Measurements from ENCODE around the gene LATS2. TPM values are rescaled to one million over a fixed set of nuclear protein-coding genes. Genes with fewer than 3 reads are reported as not detected.
A peak's percentile ranks its signal among the peaks of the same experiment; 100 is the strongest.

The LATS2 gene
- total RNA-seq, 1 donor from 2014 or later: 58.3 TPM

DNA sequence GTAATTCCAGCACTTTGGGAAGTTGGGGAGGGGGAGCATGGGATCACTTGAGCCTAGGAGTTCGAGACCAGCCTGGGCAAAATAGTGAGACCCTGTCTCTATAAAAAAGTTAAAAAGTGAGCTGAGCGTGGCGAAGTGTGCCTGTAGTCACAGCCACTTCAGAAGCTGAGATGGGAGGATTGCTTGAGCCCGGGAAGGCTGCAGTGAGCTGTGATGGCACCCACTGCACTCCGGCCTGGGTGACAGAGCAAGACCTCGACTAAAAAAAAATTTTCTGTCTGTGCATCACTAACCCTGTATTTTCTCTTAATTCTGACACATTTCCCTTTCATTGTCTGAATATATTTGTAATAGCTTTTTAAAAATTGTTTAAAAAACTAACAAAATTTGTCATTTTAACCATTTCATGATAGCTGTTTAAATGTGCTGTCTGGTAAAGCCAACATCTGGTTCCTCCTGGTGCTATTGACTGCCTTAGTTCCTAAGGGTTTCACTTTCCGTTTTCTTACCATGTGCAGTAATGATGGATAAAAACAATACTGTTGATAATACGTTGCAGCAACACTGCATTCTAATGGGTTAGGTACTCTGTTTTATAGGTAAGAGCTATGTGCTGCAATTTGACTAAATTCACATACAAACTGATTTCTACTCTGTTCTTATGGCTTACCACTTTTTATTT, 29.7 kb downstream of the LATS2 start:
- Mint-ChIP-seq H3K36me3 (ENCODE audit: unreplicated experiment) (peaks cover 14% of the 10 kb centered on the region), H3K4me3 (ENCODE audit: unreplicated experiment) (no peak overlapping the region), H3K27ac (ENCODE audit: unreplicated experiment) (peak overlapping the region; percentile 70), H3K9me3 (ENCODE audit: unreplicated experiment) (peaks cover 5% of the 10 kb centered on the region), H3K27me3 (ENCODE audit: unreplicated experiment) (no peaks in the 10 kb centered on the region), H3K4me1 (ENCODE audit: unreplicated experiment) (peaks cover 52% of the 10 kb centered on the region)
- TF ChIP-seq, protein P1, sequence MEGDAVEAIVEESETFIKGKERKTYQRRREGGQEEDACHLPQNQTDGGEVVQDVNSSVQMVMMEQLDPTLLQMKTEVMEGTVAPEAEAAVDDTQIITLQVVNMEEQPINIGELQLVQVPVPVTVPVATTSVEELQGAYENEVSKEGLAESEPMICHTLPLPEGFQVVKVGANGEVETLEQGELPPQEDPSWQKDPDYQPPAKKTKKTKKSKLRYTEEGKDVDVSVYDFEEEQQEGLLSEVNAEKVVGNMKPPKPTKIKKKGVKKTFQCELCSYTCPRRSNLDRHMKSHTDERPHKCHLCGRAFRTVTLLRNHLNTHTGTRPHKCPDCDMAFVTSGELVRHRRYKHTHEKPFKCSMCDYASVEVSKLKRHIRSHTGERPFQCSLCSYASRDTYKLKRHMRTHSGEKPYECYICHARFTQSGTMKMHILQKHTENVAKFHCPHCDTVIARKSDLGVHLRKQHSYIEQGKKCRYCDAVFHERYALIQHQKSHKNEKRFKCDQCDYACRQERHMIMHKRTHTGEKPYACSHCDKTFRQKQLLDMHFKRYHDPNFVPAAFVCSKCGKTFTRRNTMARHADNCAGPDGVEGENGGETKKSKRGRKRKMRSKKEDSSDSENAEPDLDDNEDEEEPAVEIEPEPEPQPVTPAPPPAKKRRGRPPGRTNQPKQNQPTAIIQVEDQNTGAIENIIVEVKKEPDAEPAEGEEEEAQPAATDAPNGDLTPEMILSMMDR (IDR thresholded peaks at IDR 0.05): no peak
- DNase-seq (ENCODE audit: extremely low spot score, unreplicated experiment): no peak

DNA sequence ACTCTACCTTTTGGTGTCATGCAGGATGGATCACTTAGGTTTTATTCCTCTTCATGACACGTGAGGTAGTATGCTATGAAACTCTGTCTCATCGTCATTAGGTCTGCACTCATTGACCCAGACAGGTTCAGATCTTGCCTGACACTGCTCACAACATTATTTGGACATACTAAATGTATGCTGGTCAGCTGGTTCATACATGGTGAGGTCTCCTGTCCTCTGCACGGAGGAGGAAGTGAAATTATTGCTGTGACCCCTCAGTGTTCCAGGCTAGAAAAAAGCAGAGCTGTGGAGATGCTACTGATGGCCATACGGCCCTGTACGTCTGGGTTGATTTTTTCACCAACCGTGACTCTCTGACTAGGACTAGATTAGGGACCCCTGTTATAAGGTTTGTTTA, 35.8 kb downstream of the LATS2 start:
- TF ChIP-seq, protein P1 (IDR thresholded peaks at IDR 0.05): no peak
- H3K27ac Mint-ChIP-seq (ENCODE audit: unreplicated experiment): no peak overlapping the region
- H3K9me3 Mint-ChIP-seq (ENCODE audit: unreplicated experiment): peaks cover 5% of the 10 kb centered on the region
- no peak for DNase-seq (ENCODE audit: extremely low spot score, unreplicated experiment)
- no peaks in the 10 kb centered on the region for H3K27me3 Mint-ChIP-seq (ENCODE audit: unreplicated experiment)
- no peak overlapping the region for H3K4me3 Mint-ChIP-seq (ENCODE audit: unreplicated experiment)
- peaks cover 34% of the 10 kb centered on the region for H3K4me1 Mint-ChIP-seq (ENCODE audit: unreplicated experiment)
- H3K36me3 Mint-ChIP-seq (ENCODE audit: unreplicated experiment): peaks cover 14% of the 10 kb centered on the region

DNA sequence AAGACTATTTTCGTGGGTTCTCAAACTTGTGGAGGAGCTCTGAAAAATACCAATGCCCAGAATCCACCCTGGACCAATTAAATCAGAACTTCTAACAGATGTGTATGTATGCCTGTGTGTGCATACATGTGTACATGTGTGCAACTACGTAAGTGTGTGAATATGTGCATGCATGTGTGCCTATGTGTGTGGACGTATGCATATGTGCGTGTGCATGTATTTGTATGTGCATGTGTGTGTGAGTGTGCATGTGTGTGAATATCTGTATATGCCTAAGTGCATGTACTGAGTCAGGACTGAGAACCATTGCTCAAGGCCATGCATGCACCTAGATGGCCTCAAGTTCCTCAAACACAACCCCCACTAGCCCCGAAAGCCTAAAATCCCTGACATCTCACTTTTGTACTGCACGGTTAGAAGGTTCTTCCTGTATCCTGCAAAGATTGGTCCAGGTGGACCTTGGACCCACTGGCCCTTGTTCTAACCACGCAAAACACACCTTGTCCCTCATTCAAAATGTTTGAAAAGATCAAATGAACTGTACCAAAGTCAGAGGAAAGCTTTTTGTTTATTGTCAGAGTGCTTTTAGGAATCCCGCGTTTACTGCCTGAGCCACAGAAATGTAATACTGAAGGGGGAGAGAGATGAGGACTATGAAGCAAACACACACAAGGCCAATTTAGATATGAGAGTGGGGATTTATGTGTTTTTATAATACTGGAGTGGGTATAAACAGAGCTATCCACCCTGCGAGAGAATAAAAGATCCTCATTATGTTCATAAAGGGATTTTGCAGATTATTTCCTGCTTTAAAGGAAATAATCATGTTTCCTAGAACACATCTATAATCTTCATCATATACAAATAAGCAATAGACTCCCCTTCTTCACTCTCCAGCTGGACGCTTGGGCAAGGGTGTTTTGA, 39.1 kb downstream of the LATS2 start:
- peaks cover 10% of the 10 kb centered on the region for H3K36me3 Mint-ChIP-seq (ENCODE audit: unreplicated experiment)
- H3K27ac Mint-ChIP-seq (ENCODE audit: unreplicated experiment): peak overlapping the region; percentile 23
- H3K4me1 Mint-ChIP-seq (ENCODE audit: unreplicated experiment): peaks cover 55% of the 10 kb centered on the region
- no peak overlapping the region for H3K4me3 Mint-ChIP-seq (ENCODE audit: unreplicated experiment)
- peaks cover 3% of the 10 kb centered on the region for H3K9me3 Mint-ChIP-seq (ENCODE audit: unreplicated experiment)
- TF ChIP-seq, protein P1 (IDR thresholded peaks at IDR 0.05): no peak
- no peak for DNase-seq (ENCODE audit: extremely low spot score, unreplicated experiment)
- no peaks in the 10 kb centered on the region for H3K27me3 Mint-ChIP-seq (ENCODE audit: unreplicated experiment)

DNA sequence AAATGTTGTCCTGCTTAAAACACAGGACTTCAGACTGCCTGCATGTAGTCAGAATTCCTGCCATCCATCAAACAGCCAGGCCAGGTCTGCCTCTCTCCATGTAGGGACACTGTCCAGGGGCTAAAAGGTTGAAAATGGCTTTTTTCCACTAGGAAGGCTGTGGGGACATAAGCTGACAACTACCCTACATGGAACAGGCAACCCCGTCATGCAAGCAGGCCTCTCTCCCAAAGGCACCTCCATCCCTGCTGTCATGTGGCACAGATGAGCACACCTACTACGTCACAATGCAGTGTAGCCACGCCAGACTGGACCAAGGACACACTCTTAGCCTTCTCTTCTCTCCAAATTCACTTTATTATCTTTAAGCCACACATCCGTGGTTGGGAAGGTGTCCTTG, 40.8 kb downstream of the LATS2 start:
- H3K27ac Mint-ChIP-seq (ENCODE audit: unreplicated experiment): no peak overlapping the region
- peaks cover 8% of the 10 kb centered on the region for H3K36me3 Mint-ChIP-seq (ENCODE audit: unreplicated experiment)

More for the DNA sequence above, 40.8 kb downstream of the LATS2 start:
- no peak overlapping the region for H3K4me3 Mint-ChIP-seq (ENCODE audit: unreplicated experiment)
- no peak for DNase-seq (ENCODE audit: extremely low spot score, unreplicated experiment)
- TF ChIP-seq, protein P1 (IDR thresholded peaks at IDR 0.05): no peak
- no peaks in the 10 kb centered on the region for H3K27me3 Mint-ChIP-seq (ENCODE audit: unreplicated experiment)
- no peaks in the 10 kb centered on the region for H3K9me3 Mint-ChIP-seq (ENCODE audit: unreplicated experiment)
- peaks cover 67% of the 10 kb centered on the region for H3K4me1 Mint-ChIP-seq (ENCODE audit: unreplicated experiment)

Measured in osteocyte (in vitro differentiated cells).